A549 (cell line): ENCODE results near the gene GPR173. TPM values are rescaled to one million over a fixed set of nuclear protein-coding genes. Genes with fewer than 3 reads are reported as not detected.

Source experiments
- ATAC-seq, 2 experiments: fragments of 200-7000 bp in 1 of 2; fragments of >200 bp in 1 of 2; cut with Nextera tagmentation in 1 of 2; cut with Tn5 transposase in 1 of 2; 3 replicates each; pipeline versions ENCODE4 v1.8.0 to v1.9.1; 2018 to 2020; ENCODE audit warnings: mild to moderate bottlenecking in 1 of 2, moderate library complexity in 1 of 2
- CTCF ChIA-PET: fragments of 300-600 bp; sonication (Branson Sonifier 250); formaldehyde crosslinking; extraction: SDS; loops from one replicate; lab custom pipeline; 2021; ENCODE audit warnings: antibody characterized with exemption, inconsistent platforms; lab: Yijun Ruan, JAX
- POLR2A ChIA-PET: fragments of 350-600 bp; formaldehyde crosslinking; extraction: SDS; loops from one replicate; lab custom pipeline; 2021; ENCODE audit warnings: antibody characterized with exemption, inconsistent platforms; lab: Yijun Ruan, JAX
- DNase-seq, 2 experiments: peaks; one replicate each; pipeline versions ENCODE4 v3.0.0 to v3.0.0-alpha.2; 2011 to 2016; ENCODE audit warnings: low read depth in 1 of 2, low spot score in 1 of 2
- FAIRE-seq: peaks from 2 replicates; lab custom pipeline; 2011; peaks lifted over from hg19 to GRCh38; lab: Jason Lieb, UNC
- H3K27ac ChIP-seq, 2 experiments: fragments of >200 bp; sonication (Bioruptor Twin); formaldehyde crosslinking; 3 replicates each; pipeline ENCODE4 v1.5.1; 2016 to 2017
- H3K4me1 ChIP-seq: fragments of >200 bp; sonication (Bioruptor Twin); formaldehyde crosslinking; 3 replicates; pipeline ENCODE4 v1.6.1; 2016
- H3K4me2 ChIP-seq: fragments of >200 bp; sonication (Bioruptor Twin); formaldehyde crosslinking; 3 replicates; pipeline ENCODE4 v1.6.1; 2016
- H3K4me3 ChIP-seq: fragments of >200 bp; sonication (Bioruptor Twin); formaldehyde crosslinking; 3 replicates; pipeline ENCODE4 v1.5.1; 2016
- H3K9me3 ChIP-seq: fragments of >200 bp; sonication (Bioruptor Twin); formaldehyde crosslinking; 3 replicates; pipeline ENCODE4 v1.6.1; 2016
- CBX8 ChIP-seq: fragments of 200-600 bp; sonication (generic); IDR thresholded peaks from 2 replicates; pipeline ENCODE4 v1.6.1; 2016
- CEBPB ChIP-seq, 2 experiments: fragments of >200 bp in 1 of 2; sonication (Bioruptor Twin) in 1 of 2; formaldehyde crosslinking in 1 of 2; IDR thresholded peaks; 2 replicates each; pipeline ENCODE4 v1.6.1; 2012 to 2016
- CHD2 ChIP-seq: fragments of 150-350 bp; IDR thresholded peaks from 2 replicates; pipeline ENCODE4 v1.6.1; 2014; ENCODE audit warnings: low read length; ENCODE audit not compliant: partially characterized antibody
- EHF ChIP-seq: fragments of 250-450 bp; sonication (Bioruptor Pico); IDR thresholded peaks from 2 replicates; pipeline ENCODE4 v1.5.0; 2020; ENCODE audit warnings: mild to moderate bottlenecking
- ESRRA ChIP-seq: fragments of 150-350 bp; IDR thresholded peaks from 2 replicates; pipeline ENCODE4 v1.6.1; 2014; ENCODE audit warnings: mild to moderate bottlenecking, low read length, borderline replicate concordance
- FOSB ChIP-seq: fragments of 250-450 bp; sonication (Bioruptor Pico); IDR thresholded peaks from 2 replicates; pipeline ENCODE4 v1.5.0; 2020; ENCODE audit warnings: mild to moderate bottlenecking, moderate library complexity
- FOXS1 ChIP-seq: fragments of 250-450 bp; sonication (Bioruptor Pico); IDR thresholded peaks from 2 replicates; pipeline ENCODE4 v1.5.0; 2020; ENCODE audit warnings: mild to moderate bottlenecking, moderate library complexity
- HDAC2 ChIP-seq: fragments of 200-600 bp; sonication (generic); IDR thresholded peaks from 2 replicates; pipeline ENCODE4 v1.6.1; 2016
- HES2 ChIP-seq: fragments of >200 bp; sonication (Bioruptor Twin); formaldehyde crosslinking; IDR thresholded peaks from 2 replicates; pipeline ENCODE4 v1.6.1; 2016
- JUN ChIP-seq, 2 experiments: fragments of >200 bp; sonication (Bioruptor Twin); formaldehyde crosslinking; IDR thresholded peaks; 2 replicates in 1 of 2; 3 replicates in 1 of 2; pipeline ENCODE4 v1.6.1; 2016 to 2017
- KDM5A ChIP-seq: fragments of 200-600 bp; sonication (generic); IDR thresholded peaks from 2 replicates; pipeline ENCODE4 v1.6.1; 2016; ENCODE audit warnings: antibody characterized with exemption, mild to moderate bottlenecking
- NPAS2 ChIP-seq: fragments of 250-450 bp; sonication (Bioruptor Pico); IDR thresholded peaks from 2 replicates; pipeline ENCODE4 v1.8.0; 2022; ENCODE audit warnings: mild to moderate bottlenecking, moderate library complexity, borderline replicate concordance
- NR3C1 ChIP-seq: fragments of >200 bp; sonication (Bioruptor Twin); formaldehyde crosslinking; IDR thresholded peaks from 3 replicates; pipeline ENCODE4 v1.6.1; 2017
- PBX3 ChIP-seq: IDR thresholded peaks from 2 replicates; pipeline ENCODE4 v1.6.1; 2012
- PHF8 ChIP-seq: fragments of 200-600 bp; sonication (generic); IDR thresholded peaks from 2 replicates; pipeline ENCODE4 v1.6.1; 2016; ENCODE audit warnings: low read depth, mild to moderate bottlenecking, antibody characterized with exemption, moderate library complexity, borderline replicate concordance
- POLR2A ChIP-seq: IDR thresholded peaks from 2 replicates; pipeline ENCODE4 v1.6.1; 2012; ENCODE audit warnings: mild to moderate bottlenecking, low read length
- POLR2AphosphoS2 ChIP-seq: conservative IDR thresholded peaks from 2 replicates; pipeline ENCODE4 v1.6.1; 2012; ENCODE audit warnings: low read length, improper control_type of control experiment, inconsistent platforms
- RCOR1 ChIP-seq: fragments of 150-350 bp; IDR thresholded peaks from 2 replicates; pipeline ENCODE4 v1.6.1; 2014; ENCODE audit warnings: antibody characterized with exemption, low read length, low read depth
- RNF2 ChIP-seq: fragments of 200-600 bp; sonication (generic); IDR thresholded peaks from 2 replicates; pipeline ENCODE4 v1.6.1; 2016; ENCODE audit warnings: low read depth, mild to moderate bottlenecking, antibody characterized with exemption, moderate library complexity, borderline replicate concordance
- SMC3 ChIP-seq: fragments of >200 bp; sonication (Bioruptor Twin); formaldehyde crosslinking; IDR thresholded peaks from 3 replicates; pipeline ENCODE4 v1.6.1; 2018; ENCODE audit warnings: inconsistent platforms
- USF2 ChIP-seq: fragments of 450-650 bp; IDR thresholded peaks from 2 replicates; pipeline ENCODE4 v1.6.1; 2014; ENCODE audit warnings: antibody characterized with exemption
- ZC3H11A ChIP-seq: fragments of 450-650 bp; IDR thresholded peaks from 2 replicates; pipeline ENCODE4 v1.6.1; 2014; ENCODE audit warnings: antibody characterized with exemption, mild to moderate bottlenecking
- ZSCAN20 ChIP-seq: fragments of 250-450 bp; sonication (Bioruptor Pico); IDR thresholded peaks from 2 replicates; pipeline ENCODE4 v1.8.0; 2022; ENCODE audit warnings: mild to moderate bottlenecking, moderate library complexity
- WGBS: methylation state at CpG from one replicate; pipeline ENCODE4 v1.1.6; 2017; ENCODE audit errors: missing lambda C conversion rate; 5-methylcytosine and 5-hydroxymethylcytosine counted together
- polyA minus RNA-seq: library from RNA; depleted of rRNA, polyadenylated mRNA; stranded (reverse); fragments of >200 nt; gene quantifications from 2 replicates; pipeline ENCODE4 v1.2.3, GENCODE V29; 2011; rRNA and poly(A)+ RNA removed
- polyA plus RNA-seq, 4 experiments: library from polyadenylated mRNA; depleted of rRNA in 3 of 4; stranded (reverse); fragments of >200 nt; fragmentation: RNase III in 1 of 4; extraction: RNeasy Plus Mini Kit Qiagen cat#74134 plus additional on column Dnase treatment in 1 of 4; gene quantifications; 2 replicates in 3 of 4; 3 replicates in 1 of 4; pipeline ENCODE4 v1.2.3, GENCODE V29; 2011 to 2017
- TF ChIP-seq, protein P1 (sequence below): IDR thresholded peaks from 2 replicates; pipeline ENCODE4 v1.6.1; 2012

Gene GPR173
- 0.03 TPM in 1 of 2 replicates, not detected in the other for polyA plus RNA-seq (2011; rRNA removed)
- polyA plus RNA-seq (2012; cell fraction: cytosol; rRNA removed), result 0.01 and 0.04 TPM in 2 replicates
- polyA plus RNA-seq (2012; cell fraction: nucleus; rRNA removed), result 0.12 and 0.24 TPM in 2 replicates
- polyA plus RNA-seq (2017; fragmentation: RNase III; extraction: RNeasy Plus Mini Kit Qiagen cat#74134 plus additional on column Dnase treatment), result not detected in 3 replicates
- polyA minus RNA-seq, result 0.05 TPM in 1 of 2 replicates, not detected in the other

- FAIRE-seq (no peak), ATAC-seq (no peak), DNase-seq (no peak)
- 56% methylated on average over 6 of the region's 38 CpGs for whole genome bisulfite sequencing
- no peak within 1 kb of the TSS for H3K4me3 ChIP-seq
- H3K9me3 ChIP-seq, result no peaks in the 10 kb centered on the region
- CTCF ChIA-PET, result interaction anchor here (0.6 kb wide), 1 partner anchor 52 kb away, joined by 3 read pairs; no protein-coding TSS in a partner anchor
- H3K4me1 ChIP-seq, result no peaks in the 10 kb centered on the region
- POLR2A ChIA-PET, result no interaction called here
- H3K27ac ChIP-seq, result no peak within 1 kb of the TSS
- TF ChIP-seq EHF (CRISPR knock-in tag) (no peak), POLR2AphosphoS2 (no peak), KDM5A (no peak), CEBPB (IDR thresholded peaks at IDR 0.05) (no peak), NR3C1 (no peak), ZSCAN20 (no peak), PHF8 (no peak), USF2 (no peak), ESRRA (no peak), JUN (IDR thresholded peaks at IDR 0.05) (no peak), NPAS2 (CRISPR knock-in tag) (no peak), SMC3 (no peak), FOSB (no peak), FOXS1 (CRISPR knock-in tag) (no peak), HES2 (no peak)
- no peak within 1 kb of the TSS for H3K4me2 ChIP-seq
These were observed at the start of gene GPR173 for GRCh38 chrX:53048169-53049126. Gene GPR173 (plus strand): TSS chrX:53048789. CDS start chrX:53076622, 27,833 bp downstream.

GRCh38 chrX:53000447-53001135 lies 48.0 kb upstream of the GPR173 start:
- Histone ChIP-seq H3K4me3 (no peak overlapping the region), H3K4me2 (no peak overlapping the region), H3K9me3 (no peaks in the 10 kb centered on the region)
- CTCF ChIA-PET, result interaction anchor here (2.0 kb wide), 1 partner anchor 11 kb away, joined by 8 read pairs; no protein-coding TSS in a partner anchor
- DNase-seq, result no peak
- WGBS, result 87% methylated on average over 35 of the region's 36 CpGs
- POLR2A ChIA-PET, result no interaction called here
- no peak for TF ChIP-seq ZSCAN20
- TF ChIP-seq POLR2A, result no peak
- no peak for TF ChIP-seq RNF2
- TF ChIP-seq KDM5A, result no peak
- TF ChIP-seq POLR2AphosphoS2, result no peak
- no peak for TF ChIP-seq HDAC2
- no peak for TF ChIP-seq CHD2
- no peak for TF ChIP-seq CBX8
- no peak for TF ChIP-seq ZC3H11A
- TF ChIP-seq RCOR1, result no peak
- TF ChIP-seq, protein P1, sequence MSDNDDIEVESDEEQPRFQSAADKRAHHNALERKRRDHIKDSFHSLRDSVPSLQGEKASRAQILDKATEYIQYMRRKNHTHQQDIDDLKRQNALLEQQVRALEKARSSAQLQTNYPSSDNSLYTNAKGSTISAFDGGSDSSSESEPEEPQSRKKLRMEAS, result no peak
- TF ChIP-seq PBX3, result no peak
- TF ChIP-seq, all 56 proteins: peak for 0
- ATAC-seq (no peak), FAIRE-seq (no peak)
- no peak overlapping the region for H3K27ac ChIP-seq
- 0 out of 3 replicates have a peak, but pooled peaks cover 3% of the 10 kb centered on the region for H3K4me1 ChIP-seq
